Peyer's patch (tissue), 4 donors: ENCODE results near the gene RANGAP1. TPM values are rescaled to one million over a fixed set of nuclear protein-coding genes. Genes with fewer than 3 reads are reported as not detected.

ENCODE experiments used
- DNase-seq, 3 donors: peaks; one replicate each; pipeline ENCODE4 v3.0.0-alpha.2; 2017 to 2019
- H3K27ac ChIP-seq, 4 donors: fragments of 200-600 bp; sonication (generic); one replicate each; pipeline ENCODE4 v1.5.1; 2016 to 2019
- H3K27me3 ChIP-seq, 2 donors: fragments of 200-600 bp; sonication (generic); one replicate each; pipeline ENCODE4 v1.5.1; 2019
- H3K36me3 ChIP-seq, 3 donors: fragments of 200-600 bp; sonication (generic); one replicate each; pipeline ENCODE4 v1.5.1; 2016 to 2019
- H3K4me1 ChIP-seq, 4 donors: fragments of 200-600 bp; sonication (generic); one replicate each; pipeline ENCODE4 v1.5.1; 2016 to 2019
- H3K4me3 ChIP-seq, 4 donors: fragments of 200-600 bp; sonication (generic); 1 replicate in 3 of 4; 2 replicates in 1 of 4; pipeline ENCODE4 v1.5.1; 2016 to 2019; ENCODE audit warnings: mild to moderate bottlenecking in 1 of 4
- H3K9me3 ChIP-seq, 4 donors: fragments of 200-600 bp; sonication (generic); one replicate each; pipeline ENCODE4 v1.5.1; 2016 to 2019; ENCODE audit warnings: mild to moderate bottlenecking in 1 of 4
- POLR2A ChIP-seq, 2 donors: fragments of 450-650 bp; IDR thresholded peaks; one replicate each; pipeline ENCODE4 v1.5.1; 2017; ENCODE audit warnings: antibody characterized with exemption in 2 of 2, mild to moderate bottlenecking in 2 of 2, moderate library complexity in 2 of 2
- total RNA-seq, 4 donors: library from RNA; depleted of rRNA; stranded (reverse); fragments of >200 nt; gene quantifications; one replicate each; pipeline ENCODE4 v1.1.0, GENCODE V29; 2016
- TF ChIP-seq, protein P1 (sequence below), 6 experiments: fragments of 450-650 bp in 4 of 6; fragments of 200-600 bp in 2 of 6; sonication (generic) in 1 of 6; IDR thresholded peaks; one replicate each; pipeline ENCODE4 v1.5.1; 2017 to 2019; ENCODE audit warnings: antibody characterized with exemption in 6 of 6, mild to moderate bottlenecking in 3 of 6, moderate library complexity in 1 of 6

The RANGAP1 gene
- total RNA-seq, 4 donors from 2014 or later, result 29.8 to 79.2 (median 35.8) TPM

DNA sequence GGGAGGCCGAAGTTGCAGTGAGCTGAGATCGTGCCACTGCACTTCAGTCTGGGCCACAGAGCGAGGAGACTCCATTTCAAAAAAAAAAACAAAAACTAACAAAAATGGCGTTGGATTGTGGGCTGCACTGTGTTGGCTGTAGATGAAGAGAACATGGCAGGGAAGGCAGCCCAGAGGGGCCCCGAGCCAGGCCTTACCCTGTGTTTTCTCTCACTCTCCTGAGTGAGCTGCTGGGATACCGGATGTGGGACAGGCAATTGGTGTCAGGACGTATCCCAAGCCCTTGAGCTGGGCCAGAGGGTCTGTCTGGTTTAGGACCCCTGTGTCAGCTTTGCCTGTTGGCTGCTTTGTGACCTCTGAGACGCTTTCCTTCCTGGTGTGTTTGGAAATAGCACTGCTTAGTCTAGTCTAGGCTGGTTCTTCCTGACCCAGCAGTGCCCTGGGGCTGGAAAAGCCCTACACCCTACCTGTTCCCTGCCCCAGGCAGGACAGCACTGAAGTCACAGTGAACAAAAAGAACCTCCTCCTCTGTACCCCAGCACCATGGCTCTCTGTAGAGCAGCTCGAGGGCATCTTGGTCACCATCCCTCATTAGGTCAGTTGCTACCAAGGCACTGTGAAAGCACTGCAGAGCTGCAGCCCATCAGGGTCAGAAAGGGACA is 63.0 kb downstream of the RANGAP1 start:
- Histone ChIP-seq H3K36me3 (peaks cover 0 to 88% (median 0%) of the 10 kb centered on the region in 3 donors), H3K27me3 (no peaks in the 10 kb centered on the region), H3K4me1 (no peaks in the 10 kb centered on the region), H3K27ac (no peak overlapping the region), H3K9me3 (no peaks in the 10 kb centered on the region), H3K4me3 (no peak overlapping the region)
- DNase-seq, result no peak
- TF ChIP-seq POLR2A (IDR thresholded peaks at IDR 0.05), result no peak
- TF ChIP-seq, protein P1, sequence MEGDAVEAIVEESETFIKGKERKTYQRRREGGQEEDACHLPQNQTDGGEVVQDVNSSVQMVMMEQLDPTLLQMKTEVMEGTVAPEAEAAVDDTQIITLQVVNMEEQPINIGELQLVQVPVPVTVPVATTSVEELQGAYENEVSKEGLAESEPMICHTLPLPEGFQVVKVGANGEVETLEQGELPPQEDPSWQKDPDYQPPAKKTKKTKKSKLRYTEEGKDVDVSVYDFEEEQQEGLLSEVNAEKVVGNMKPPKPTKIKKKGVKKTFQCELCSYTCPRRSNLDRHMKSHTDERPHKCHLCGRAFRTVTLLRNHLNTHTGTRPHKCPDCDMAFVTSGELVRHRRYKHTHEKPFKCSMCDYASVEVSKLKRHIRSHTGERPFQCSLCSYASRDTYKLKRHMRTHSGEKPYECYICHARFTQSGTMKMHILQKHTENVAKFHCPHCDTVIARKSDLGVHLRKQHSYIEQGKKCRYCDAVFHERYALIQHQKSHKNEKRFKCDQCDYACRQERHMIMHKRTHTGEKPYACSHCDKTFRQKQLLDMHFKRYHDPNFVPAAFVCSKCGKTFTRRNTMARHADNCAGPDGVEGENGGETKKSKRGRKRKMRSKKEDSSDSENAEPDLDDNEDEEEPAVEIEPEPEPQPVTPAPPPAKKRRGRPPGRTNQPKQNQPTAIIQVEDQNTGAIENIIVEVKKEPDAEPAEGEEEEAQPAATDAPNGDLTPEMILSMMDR (IDR thresholded peaks at IDR 0.05), result no peak

DNA sequence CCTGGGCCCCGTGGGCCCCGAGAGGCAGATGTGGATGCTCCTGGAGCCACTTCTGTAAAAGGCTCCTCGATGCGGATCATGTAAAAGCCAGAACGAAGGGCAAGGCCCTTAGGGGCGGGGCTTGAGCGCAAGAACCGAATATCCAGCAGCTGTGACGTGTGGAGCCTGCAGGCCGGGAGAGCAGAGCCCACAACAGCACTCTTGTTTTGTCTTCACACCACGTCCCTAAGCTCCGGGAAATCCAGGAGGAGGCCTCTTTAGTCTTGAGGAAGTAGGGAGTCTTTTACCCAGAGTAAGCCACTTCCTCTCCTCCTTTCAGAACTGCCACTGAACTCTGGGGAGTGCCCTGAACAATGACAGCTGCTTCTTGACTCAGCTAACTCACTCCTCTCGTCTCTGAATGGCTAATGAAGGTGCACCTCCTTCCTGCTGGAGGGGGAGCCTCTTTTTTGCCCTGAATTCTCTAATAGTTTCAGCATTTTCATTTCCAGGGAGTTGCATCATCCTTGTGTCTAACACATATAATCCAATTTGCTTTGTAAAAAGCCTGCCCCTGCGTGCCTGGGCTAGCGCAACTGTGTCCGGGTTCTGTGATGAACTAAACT is 68.3 kb downstream of the RANGAP1 start:
- peak in 2 of 3 donors; percentile 39 to 68 for DNase-seq
- Histone ChIP-seq H3K27ac (peak overlapping the region; percentile 47 to 69 (median 62)), H3K9me3 (no peaks in the 10 kb centered on the region), H3K27me3 (no peaks in the 10 kb centered on the region), H3K4me3 (peak overlapping the region in 1 of 4 donors; percentile 15), H3K4me1 (peaks cover 0 to 10% (median 5%) of the 10 kb centered on the region in 4 donors), H3K36me3 (peaks cover 0 to 60% (median 0%) of the 10 kb centered on the region in 3 donors)
- TF ChIP-seq, protein P1 (IDR thresholded peaks at IDR 0.05), result no peak
- TF ChIP-seq POLR2A (IDR thresholded peaks at IDR 0.05), result no peak

DNA sequence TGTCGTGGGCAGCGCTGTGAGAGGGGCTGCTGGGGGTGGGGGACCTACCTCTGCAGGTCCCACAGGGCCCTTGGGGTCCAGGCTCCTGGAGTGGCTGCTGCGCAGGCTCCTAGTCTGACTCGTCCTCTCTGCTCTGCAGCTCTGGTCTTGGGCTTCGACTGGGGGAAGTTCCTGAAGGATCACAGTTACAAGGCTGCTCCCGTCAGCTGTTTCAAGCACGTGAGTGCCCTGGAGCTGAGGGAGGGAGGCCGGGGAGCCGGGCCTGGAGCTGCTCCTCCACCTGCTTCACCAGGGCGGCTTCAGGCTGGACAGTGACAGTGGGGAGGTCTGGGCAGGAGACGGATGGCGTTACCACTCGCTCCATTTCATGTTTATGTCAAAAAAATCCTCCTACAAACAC is 69.0 kb downstream of the RANGAP1 start:
- Histone ChIP-seq H3K4me1 (peaks cover 0 to 10% (median 5%) of the 10 kb centered on the region in 4 donors), H3K27me3 (no peaks in the 10 kb centered on the region), H3K9me3 (no peaks in the 10 kb centered on the region), H3K36me3 (peaks cover 0 to 55% (median 0%) of the 10 kb centered on the region in 3 donors), H3K4me3 (no peak overlapping the region), H3K27ac (peak overlapping the region; percentile 47 to 69 (median 62))
- TF ChIP-seq, protein P1 (IDR thresholded peaks at IDR 0.05), result no peak
- TF ChIP-seq POLR2A (IDR thresholded peaks at IDR 0.05), result no peak
- no peak for DNase-seq

DNA sequence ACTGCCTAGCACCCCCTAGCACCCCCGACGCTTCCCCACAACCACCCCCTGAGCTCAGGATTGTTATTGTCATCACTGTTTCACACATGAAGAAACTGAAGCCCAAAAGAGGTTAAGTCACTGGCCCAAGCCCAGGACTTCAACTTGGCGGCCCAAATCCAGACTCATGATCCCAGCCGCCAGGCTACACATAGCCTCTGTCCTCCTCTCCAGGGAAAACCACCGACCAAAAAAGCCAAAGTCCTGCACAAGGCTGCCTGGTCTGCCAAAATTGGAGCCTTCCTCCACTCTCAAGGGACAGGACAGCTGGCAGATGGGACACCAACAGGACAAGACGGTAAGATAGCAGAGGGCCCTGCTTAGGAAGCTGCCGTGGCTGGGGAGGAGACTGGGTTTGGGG is 70.1 kb downstream of the RANGAP1 start:
- no peak for DNase-seq
- Histone ChIP-seq H3K36me3 (peaks cover 0 to 48% (median 0%) of the 10 kb centered on the region in 3 donors), H3K4me1 (peaks cover 0 to 10% (median 5%) of the 10 kb centered on the region in 4 donors), H3K27me3 (no peaks in the 10 kb centered on the region), H3K27ac (no peak overlapping the region), H3K4me3 (no peak overlapping the region), H3K9me3 (no peaks in the 10 kb centered on the region)
- TF ChIP-seq, protein P1 (IDR thresholded peaks at IDR 0.05), result no peak
- TF ChIP-seq POLR2A (IDR thresholded peaks at IDR 0.05), result no peak

DNA sequence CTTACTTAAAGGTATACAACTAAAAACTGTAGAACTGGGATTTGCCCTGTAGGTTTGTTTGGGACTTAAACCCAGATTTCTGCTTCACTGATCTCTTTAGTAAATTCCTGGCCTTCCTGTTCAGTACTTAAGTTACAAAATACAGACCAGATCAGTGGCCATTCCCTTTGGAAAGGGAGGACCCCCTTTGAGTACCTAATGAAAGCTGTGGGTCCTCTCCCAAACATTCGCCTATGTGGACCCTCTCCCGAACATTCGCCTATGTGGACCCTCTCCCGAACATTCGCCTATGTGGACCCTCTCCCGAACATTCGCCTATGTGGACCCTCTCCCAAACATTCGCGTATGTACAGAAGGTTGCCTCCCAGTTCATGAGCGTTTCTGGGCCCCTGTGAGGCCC is 70.6 kb downstream of the RANGAP1 start:
- peaks cover 0 to 48% (median 0%) of the 10 kb centered on the region in 3 donors for H3K36me3 ChIP-seq

More for the DNA sequence above, 70.6 kb downstream of the RANGAP1 start:
- TF ChIP-seq, protein P1 (IDR thresholded peaks at IDR 0.05), result no peak
- TF ChIP-seq POLR2A (IDR thresholded peaks at IDR 0.05), result no peak
- no peaks in the 10 kb centered on the region for H3K27me3 ChIP-seq
- H3K9me3 ChIP-seq, result no peaks in the 10 kb centered on the region
- H3K27ac ChIP-seq, result no peak overlapping the region
- no peak for DNase-seq
- peaks cover 0 to 10% (median 5%) of the 10 kb centered on the region in 4 donors for H3K4me1 ChIP-seq
- H3K4me3 ChIP-seq, result no peak overlapping the region
